H1 (cell line): ENCODE data around the gene PCDHA1. TPM values are rescaled to one million over a fixed set of nuclear protein-coding genes. Genes with fewer than 3 reads are reported as not detected.
"Not testable (repeated sequence)": the region's sequence is repeated elsewhere in the genome, so short reads cannot be mapped to it uniquely, and the experiment has no call there.

Experiments used
- CTCF ChIA-PET: fragments of 300-600 bp; sonication (Branson Sonifier 250); formaldehyde crosslinking; loops from one replicate; lab custom pipeline; 2021; ENCODE audit not compliant: partially characterized antibody; lab: Charles Lee
- POLR2A ChIA-PET: fragments of 300-600 bp; sonication (Branson Sonifier 250); formaldehyde crosslinking; loops from one replicate; lab custom pipeline; 2021; ENCODE audit warnings: inconsistent platforms; ENCODE audit not compliant: partially characterized antibody; lab: Charles Lee
- DNase-seq, 2 experiments: peaks; one replicate each; pipeline versions ENCODE4 v3.0.0 to v3.0.0-alpha.2; 2010 to 2022; ENCODE audit warnings: low spot score in 2 of 2, low read depth in 1 of 2, mixed read lengths in 1 of 2
- FAIRE-seq: peaks from 2 replicates; lab custom pipeline; 2011; peaks lifted over from hg19 to GRCh38; lab: Jason Lieb, UNC
- H2AFZ ChIP-seq: 2 replicates; pipeline ENCODE4 v1.8.1; 2012; ENCODE audit warnings: low read length, inconsistent platforms
- H2AK5ac ChIP-seq: 2 replicates; pipeline ENCODE4 v1.6.1; 2013; ENCODE audit warnings: low read depth, low read length
- H2BK120ac ChIP-seq: replicated peaks from 2 replicates; pipeline ENCODE3; 2013; ENCODE audit warnings: low read depth, low read length, inconsistent platforms
- H2BK12ac ChIP-seq: 2 replicates; pipeline ENCODE4 v1.6.1; 2013; ENCODE audit warnings: low read depth, low read length
- H2BK15ac ChIP-seq: 2 replicates; pipeline ENCODE4 v1.6.1; 2013; ENCODE audit warnings: low read length
- H2BK20ac ChIP-seq: 2 replicates; pipeline ENCODE4 v1.6.1; 2013; ENCODE audit warnings: low read length
- H2BK5ac ChIP-seq: 2 replicates; pipeline ENCODE4 v1.6.1; 2013; ENCODE audit warnings: low read depth, low read length
- H3K14ac ChIP-seq: 2 replicates; pipeline ENCODE4 v1.6.1; 2013; ENCODE audit warnings: inconsistent platforms; ENCODE audit not compliant: insufficient read length
- H3K18ac ChIP-seq: 2 replicates; pipeline ENCODE4 v1.6.1; 2013; ENCODE audit warnings: low read length; ENCODE audit errors: extremely low read depth
- H3K23ac ChIP-seq: 2 replicates; pipeline ENCODE4 v1.6.1; 2013; ENCODE audit warnings: inconsistent platforms; ENCODE audit not compliant: insufficient read length
- H3K23me2 ChIP-seq: 2 replicates; pipeline ENCODE4 v1.6.1; 2013; ENCODE audit warnings: low read depth, low read length
- H3K27ac ChIP-seq: 2 replicates; pipeline ENCODE4 v1.6.1; 2011; ENCODE audit warnings: low read depth, low read length, inconsistent platforms
- H3K27me3 ChIP-seq, 4 experiments: replicated peaks in 1 of 4; 1 replicate in 1 of 4; 2 replicates in 3 of 4; pipeline versions ENCODE4 v1.6.1 to v1.8.1; 2011 to 2013; ENCODE audit warnings: low read length in 3 of 4, mild to moderate bottlenecking in 3 of 4, inconsistent platforms in 2 of 4, mixed read lengths in 2 of 4, moderate library complexity in 1 of 4; ENCODE audit not compliant: control insufficient read depth in 3 of 4, insufficient read depth in 3 of 4; ENCODE audit errors: extremely low read depth in 1 of 4
- H3K36me3 ChIP-seq, 4 experiments: 2 replicates each; pipeline versions ENCODE4 v1.6.1 to v1.8.1; 2011 to 2013; ENCODE audit warnings: mild to moderate bottlenecking in 4 of 4, low read length in 3 of 4, moderate library complexity in 2 of 4, control low read depth in 1 of 4, inconsistent platforms in 1 of 4; ENCODE audit not compliant: insufficient read depth in 4 of 4, control insufficient read depth in 2 of 4
- H3K4ac ChIP-seq: replicated peaks from 2 replicates; pipeline ENCODE3; 2013; ENCODE audit warnings: low read length, low read depth, mixed read lengths, inconsistent platforms; ENCODE audit not compliant: insufficient read length
- H3K4me1 ChIP-seq, 4 experiments: replicated peaks in 1 of 4; 1 replicate in 1 of 4; 2 replicates in 3 of 4; pipeline versions ENCODE4 v1.6.1 to v1.8.1; 2011 to 2013; ENCODE audit warnings: low read length in 3 of 4, inconsistent platforms in 2 of 4, mixed read lengths in 1 of 4; ENCODE audit not compliant: insufficient read depth in 4 of 4, control insufficient read depth in 3 of 4
- H3K4me2 ChIP-seq, 2 experiments: 2 replicates each; pipeline versions ENCODE4 v1.6.1 to v1.8.1; 2011 to 2013; ENCODE audit warnings: low read depth in 2 of 2, low read length in 2 of 2, control low read depth in 1 of 2, inconsistent platforms in 1 of 2, mild to moderate bottlenecking in 1 of 2; ENCODE audit not compliant: insufficient read depth in 1 of 2
- H3K4me3 ChIP-seq, 4 experiments: fragments of 200-600, 300-600 bp in 1 of 4; sonication (generic), shearing (Covaris generic), sonication (Bioruptor Twin) in 1 of 4; 2 replicates each; pipeline versions ENCODE4 v1.5.1 to v1.8.1; 2011 to 2016; ENCODE audit warnings: low read length in 4 of 4, low read depth in 3 of 4, control low read depth in 2 of 4, inconsistent platforms in 2 of 4, mild to moderate bottlenecking in 2 of 4, mixed read lengths in 1 of 4, moderate library complexity in 1 of 4; ENCODE audit not compliant: insufficient read depth in 2 of 4; ENCODE audit errors: extremely low read depth in 1 of 4
- H3K56ac ChIP-seq: replicated peaks from 2 replicates; pipeline ENCODE3; 2013; ENCODE audit warnings: low read depth, mild to moderate bottlenecking, mixed read lengths, low read length, inconsistent platforms; ENCODE audit not compliant: insufficient read length
- H3K79me1 ChIP-seq: 2 replicates; pipeline ENCODE4 v1.6.1; 2013; ENCODE audit warnings: low read depth, low read length, control low read depth
- H3K79me2 ChIP-seq, 2 experiments: 2 replicates each; pipeline versions ENCODE4 v1.6.1 to v1.8.1; 2012 to 2013; ENCODE audit warnings: low read length in 2 of 2, mild to moderate bottlenecking in 2 of 2, inconsistent platforms in 1 of 2; ENCODE audit not compliant: insufficient read depth in 2 of 2, control insufficient read depth in 1 of 2
- H3K9ac ChIP-seq, 4 experiments: replicated peaks in 1 of 4; 1 replicate in 1 of 4; 2 replicates in 3 of 4; pipeline versions ENCODE4 v1.6.1 to v1.8.1; 2011 to 2013; ENCODE audit warnings: low read depth in 3 of 4, low read length in 3 of 4, control low read depth in 2 of 4, mild to moderate bottlenecking in 2 of 4, moderate library complexity in 2 of 4, inconsistent platforms in 1 of 4; ENCODE audit errors: extremely low read depth in 1 of 4
- H3K9me3 ChIP-seq, 2 experiments: 2 replicates each; pipeline versions ENCODE4 v1.6.1 to v1.8.1; 2012 to 2013; ENCODE audit warnings: mild to moderate bottlenecking in 2 of 2, moderate library complexity in 2 of 2, control low read depth in 1 of 2, inconsistent platforms in 1 of 2, low read depth in 1 of 2, low read length in 1 of 2, mixed read lengths in 1 of 2; ENCODE audit not compliant: insufficient read depth in 2 of 2
- H4K20me1 ChIP-seq, 2 experiments: replicated peaks in 1 of 2; 2 replicates each; pipeline versions ENCODE3 to v1.8.1; 2011 to 2013; ENCODE audit warnings: inconsistent platforms in 2 of 2, low read length in 2 of 2, mild to moderate bottlenecking in 1 of 2; ENCODE audit not compliant: insufficient read depth in 2 of 2, control insufficient read depth in 1 of 2
- H4K5ac ChIP-seq: 2 replicates; pipeline ENCODE4 v1.6.1; 2013; ENCODE audit warnings: low read length, low read depth, mixed read lengths, inconsistent platforms; ENCODE audit not compliant: insufficient read length
- H4K8ac ChIP-seq: 2 replicates; pipeline ENCODE4 v1.8.0; 2013; ENCODE audit warnings: mild to moderate bottlenecking, moderate library complexity, low read length, inconsistent platforms; ENCODE audit not compliant: insufficient read depth; ENCODE audit errors: extremely low read depth
- H4K91ac ChIP-seq: replicated peaks from 2 replicates; pipeline ENCODE3; 2013; ENCODE audit warnings: low read length, mixed read lengths, inconsistent platforms; ENCODE audit not compliant: insufficient read length
- WGBS, 2 experiments: shearing (Covaris generic) in 1 of 2; methylation state at CpG; one replicate each; pipeline versions ENCODE4 v1.1.6 to v1.1.7; 2013 to 2015; ENCODE audit warnings: low lambda C conversion rate in 2 of 2, mixed read lengths in 2 of 2, inconsistent platforms in 1 of 2, low coverage in 1 of 2, missing lambda C conversion rate in 1 of 2; ENCODE audit not compliant: insufficient replicate concordance in 2 of 2, insufficient coverage in 1 of 2, insufficient read length in 1 of 2; ENCODE audit errors: extremely low coverage in 1 of 2, missing lambda C conversion rate in 1 of 2; 5-methylcytosine and 5-hydroxymethylcytosine counted together
- polyA plus RNA-seq, 7 experiments: library from polyadenylated mRNA; depleted of rRNA in 3 of 7; stranded (reverse) in 5 of 7; unstranded in 2 of 7; fragments of >200 nt in 5 of 7; fragments of 200-250 nt in 2 of 7; gene quantifications; 1 replicate in 5 of 7; 2 replicates in 1 of 7; 4 replicates in 1 of 7; pipeline versions ENCODE4 v1.2.1 to v1.2.3, GENCODE V29; 2011 to 2013; ENCODE audit warnings: missing spikeins in 2 of 7, mixed read lengths in 2 of 7
- total RNA-seq: library from RNA; stranded (reverse); fragmentation: NEBNext Ultra II Directional; extraction: Animal tissue kit (Norgen Biotek cat#: 25700); gene quantifications from 2 replicates; pipeline ENCODE4 v1.2.1, GENCODE V29; 2021

PCDHA1 gene
- total and polyA plus RNA-seq, 2 of the 8 experiments (the other 6 are each of a cell fraction or from before 2014, with no cell fraction given) = 0.23 to 0.50 TPM

GRCh38 chr5:140787849-140788504, 2.0 kb downstream of the PCDHA1 start:
- H3K79me2 ChIP-seq, DNase-seq, H2BK120ac ChIP-seq, H4K91ac ChIP-seq, H3K4me2 ChIP-seq, H3K36me3 ChIP-seq, H3K4me1 ChIP-seq, H2AFZ ChIP-seq, H3K14ac ChIP-seq, H2BK15ac ChIP-seq, H2AK5ac ChIP-seq, H4K8ac ChIP-seq, H2BK12ac ChIP-seq, H4K5ac ChIP-seq, H3K4me3 ChIP-seq, POLR2A ChIA-PET, H2BK20ac ChIP-seq, FAIRE-seq, H3K56ac ChIP-seq, H3K27ac ChIP-seq, H3K79me1 ChIP-seq, H3K23ac ChIP-seq, H3K18ac ChIP-seq, H3K4ac ChIP-seq, H3K23me2 ChIP-seq, H3K9ac ChIP-seq, H4K20me1 ChIP-seq, H3K27me3 ChIP-seq, H2BK5ac ChIP-seq: not testable (repeated sequence)
- peaks cover 22 to 38% of the 10 kb centered on the region in 2 experiments for H3K9me3 ChIP-seq
- 90% methylated on average over 28 of the region's 70 CpGs; no CpG with 5 or more reads in 1 of the 2 experiments for WGBS, 2 experiments
- CTCF ChIA-PET = interaction anchor here (1.1 to 3.5 kb wide), 3 partner anchors 9 to 264 kb away, joined by 3 to 36 read pairs (median 4); partner anchors contain the start of gene PCDHA4
